Measurements from ENCODE around the gene FOXL1.

Gene FOXL1

DNA sequence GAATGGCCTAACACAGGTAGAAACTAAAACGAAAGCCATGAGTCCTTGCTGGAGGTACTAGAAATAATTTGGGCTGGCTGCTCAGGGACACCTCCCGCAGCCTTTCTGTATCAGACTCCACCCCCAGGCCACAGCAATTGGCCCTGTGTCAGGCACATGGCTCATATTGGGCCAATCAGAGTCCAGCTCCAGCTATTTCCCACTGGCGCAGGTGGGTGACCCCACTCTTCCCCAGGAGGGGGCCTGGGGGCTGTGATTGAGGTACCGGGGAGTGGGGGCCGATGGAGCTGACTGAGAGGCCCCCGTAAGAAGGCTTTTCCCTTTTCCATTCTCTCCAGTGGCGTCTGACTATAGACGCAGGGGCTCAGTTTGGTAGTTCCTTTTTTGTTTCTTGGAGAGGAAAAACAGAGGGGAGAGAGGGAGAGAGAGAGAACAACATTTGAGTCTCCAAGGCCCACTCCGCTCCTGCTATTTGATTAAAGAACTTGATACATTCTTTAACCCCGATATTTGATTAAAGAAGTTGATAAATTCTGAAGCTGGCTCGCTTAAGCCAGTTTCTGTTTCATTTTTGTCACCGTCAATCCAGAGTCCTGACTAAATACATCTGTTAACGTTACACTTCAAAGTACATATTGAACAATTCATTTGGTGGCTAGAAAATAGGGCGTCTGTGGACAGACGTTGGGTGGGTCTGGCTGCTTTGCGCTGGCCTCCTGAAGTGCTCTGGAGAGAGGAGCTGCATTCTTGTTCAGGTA lies 26.3 kb downstream of the FOXL1 start:
- DNase-seq (ENCODE audit: low read depth), result no peak

DNA sequence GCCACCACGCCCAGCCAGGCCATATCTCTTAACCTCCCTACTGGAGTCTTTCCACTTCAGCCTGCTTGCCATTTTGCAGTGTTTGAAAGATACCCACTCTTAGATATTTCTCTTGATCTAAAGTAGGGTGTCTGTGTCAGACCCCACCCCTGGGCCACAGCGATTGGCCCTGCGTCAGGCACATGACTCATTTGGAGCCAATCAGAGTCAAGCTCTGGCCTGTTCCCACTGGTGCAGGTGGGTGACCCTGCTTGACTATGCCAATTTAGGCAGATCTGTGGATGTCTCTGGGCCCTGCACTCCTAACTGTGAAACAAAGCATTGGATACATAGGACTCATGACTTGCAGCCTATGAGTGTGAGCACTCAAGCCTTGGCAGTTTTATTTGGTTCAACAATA lies 27.6 kb downstream of the FOXL1 start:
- DNase-seq (ENCODE audit: low read depth), result no peak

DNA sequence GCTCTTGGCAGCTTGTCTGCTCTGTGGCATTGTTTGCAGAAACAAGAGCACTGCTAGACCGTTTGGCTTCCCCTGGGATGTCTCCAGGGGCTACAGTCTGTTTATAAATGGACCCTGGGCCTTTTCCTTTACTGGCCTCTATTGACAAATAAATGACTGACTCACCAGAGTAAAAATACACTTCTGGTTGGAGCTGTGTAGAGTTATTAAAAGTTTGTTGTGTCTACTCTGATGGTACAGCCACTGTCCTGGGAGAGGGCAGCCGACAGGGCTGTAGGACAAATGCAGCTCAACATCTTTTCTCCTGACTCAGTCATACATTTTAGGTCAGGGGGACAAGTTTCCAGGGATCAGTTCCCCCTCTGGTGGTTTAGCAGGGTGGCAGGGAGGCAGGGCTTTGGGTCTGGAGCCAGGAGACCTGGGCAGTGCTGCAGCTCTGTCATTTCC lies 30.0 kb downstream of the FOXL1 start:
- DNase-seq (ENCODE audit: low read depth), result no peak

DNA sequence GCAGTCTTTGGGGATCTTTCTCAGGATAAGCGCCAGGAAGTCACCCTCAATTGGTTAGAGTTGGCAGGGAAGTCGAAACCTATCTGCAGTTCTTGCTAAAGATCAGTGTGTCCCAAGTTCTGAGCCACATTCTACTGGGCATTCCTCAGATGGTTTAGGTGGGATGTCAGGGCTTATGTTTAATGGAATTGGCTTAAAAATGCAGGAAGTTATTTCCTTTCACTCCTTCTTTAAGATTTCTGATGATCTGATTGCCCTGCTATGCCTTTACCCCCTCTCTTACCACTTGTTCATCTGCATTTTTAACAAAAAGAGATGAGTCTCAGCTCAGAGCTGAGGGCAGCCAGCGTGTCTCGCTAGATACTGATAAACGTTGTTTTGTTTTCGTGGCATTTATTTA lies 30.8 kb downstream of the FOXL1 start:
- peak; percentile 90 for DNase-seq (ENCODE audit: low read depth)

DNA sequence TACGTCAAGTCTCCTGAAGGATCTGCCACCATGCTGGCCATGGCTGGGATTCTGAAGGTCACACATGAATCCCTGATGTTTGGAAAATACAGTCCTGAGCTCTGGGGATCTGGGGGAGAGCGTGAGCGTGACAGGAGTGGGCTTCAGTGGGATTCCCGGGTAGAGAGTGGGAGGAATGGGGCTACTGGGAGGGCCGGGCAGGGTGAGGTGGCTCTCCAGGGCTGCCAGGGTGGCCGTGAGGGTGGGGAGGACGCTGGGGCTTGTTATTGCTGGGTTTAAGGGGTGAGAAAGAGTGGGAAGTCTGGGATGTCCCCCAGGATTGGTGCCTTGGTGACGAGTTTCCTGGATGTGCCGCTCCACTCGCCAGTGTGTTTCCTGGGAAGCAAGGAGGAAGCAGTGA lies 31.3 kb downstream of the FOXL1 start:
- no peak for DNase-seq (ENCODE audit: low read depth)

DNA sequence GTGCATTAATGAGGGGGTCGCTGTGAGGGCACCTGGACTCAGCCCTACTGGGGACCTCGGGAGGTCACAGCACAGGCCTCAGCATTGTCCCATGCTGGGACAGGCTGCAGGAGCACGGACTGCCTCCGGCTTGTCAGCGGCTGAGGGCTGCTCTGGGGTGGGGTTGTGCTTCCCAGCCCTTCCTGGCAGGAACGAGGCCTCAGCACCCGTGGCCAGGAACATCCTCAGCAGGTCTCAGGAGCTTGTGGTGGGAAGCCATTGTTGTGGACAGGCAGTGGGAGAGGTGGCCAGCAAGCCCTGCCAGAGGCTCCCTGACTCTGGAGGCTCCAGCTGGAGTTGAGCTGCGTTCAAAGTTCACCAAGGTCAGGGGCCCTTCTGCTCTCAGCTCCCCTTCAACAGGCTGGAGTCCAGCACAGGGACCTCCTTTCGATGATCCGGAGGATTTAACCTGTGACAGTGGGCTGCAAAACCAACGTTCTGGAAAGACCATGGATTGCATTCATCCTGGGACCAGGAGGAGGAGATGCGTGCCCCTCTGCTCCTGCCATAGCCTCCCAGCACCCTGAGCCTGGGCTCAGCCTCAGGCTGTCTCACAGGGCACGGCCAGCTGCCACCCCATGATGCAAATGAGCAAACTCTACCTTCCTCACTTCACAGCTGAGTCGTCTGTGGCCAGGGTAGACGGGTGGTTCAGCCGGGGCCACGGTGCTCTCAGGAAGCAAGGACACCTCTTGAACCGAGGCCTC lies 32.6 kb downstream of the FOXL1 start:
- no peak for DNase-seq (ENCODE audit: low read depth)

DNA sequence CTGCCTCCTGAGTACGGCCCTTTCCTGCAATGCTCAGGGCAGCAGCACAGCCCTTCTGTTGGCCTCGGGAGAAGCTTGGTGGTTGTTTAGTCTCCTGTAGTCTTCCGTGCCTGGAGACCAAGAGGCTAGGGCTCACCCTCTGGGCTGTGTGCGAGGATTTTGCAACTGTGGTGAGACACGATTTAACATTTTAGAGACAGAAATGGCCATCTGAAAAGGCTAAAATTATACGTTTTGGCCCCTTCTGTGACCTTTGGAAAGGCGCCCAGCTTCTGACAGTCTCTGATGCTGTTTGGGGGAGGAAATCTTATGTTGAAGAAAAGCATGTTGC lies 33.1 kb downstream of the FOXL1 start:
- DNase-seq (ENCODE audit: low read depth), result peak; percentile 68

DNA sequence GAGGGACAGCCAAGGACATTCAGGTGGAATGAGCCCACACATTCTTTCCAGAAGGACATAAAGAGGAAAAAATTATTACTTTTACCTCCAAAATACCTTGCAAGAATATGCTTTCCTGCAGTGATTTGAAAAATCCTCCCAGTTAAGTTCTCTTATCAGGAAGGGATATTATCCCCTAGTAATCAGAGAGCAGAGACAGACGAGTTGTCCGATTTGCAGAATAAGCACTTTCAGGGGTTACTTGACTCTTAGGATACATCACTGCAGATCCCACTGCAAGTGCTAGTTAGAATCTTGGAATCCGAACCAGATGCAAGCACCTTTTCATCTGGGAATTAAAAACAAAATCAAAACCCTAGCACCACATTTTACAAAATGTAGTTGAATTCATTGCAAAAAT lies 33.6 kb downstream of the FOXL1 start:
- no peak for DNase-seq (ENCODE audit: low read depth)

DNA sequence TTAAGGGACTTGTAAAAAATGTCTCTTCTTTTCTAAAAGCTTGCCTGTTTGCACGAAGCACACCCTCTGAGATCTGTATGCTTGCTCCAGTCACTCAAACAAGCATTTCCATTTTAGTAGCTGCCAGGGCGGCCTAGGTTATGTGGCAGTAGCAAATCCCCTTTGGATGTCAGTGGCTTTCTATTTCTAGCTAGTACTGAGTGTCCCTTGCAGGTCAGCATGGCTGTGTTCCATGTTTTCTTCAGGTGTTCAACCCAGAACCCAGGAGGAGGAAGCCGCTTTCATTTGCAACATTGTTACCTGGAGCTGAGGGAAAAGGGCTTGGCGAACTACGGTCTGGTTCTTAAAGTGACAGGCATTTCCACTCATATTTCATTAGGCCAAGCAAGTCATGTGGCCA lies 36.4 kb downstream of the FOXL1 start:
- DNase-seq (ENCODE audit: low read depth), result no peak

DNA sequence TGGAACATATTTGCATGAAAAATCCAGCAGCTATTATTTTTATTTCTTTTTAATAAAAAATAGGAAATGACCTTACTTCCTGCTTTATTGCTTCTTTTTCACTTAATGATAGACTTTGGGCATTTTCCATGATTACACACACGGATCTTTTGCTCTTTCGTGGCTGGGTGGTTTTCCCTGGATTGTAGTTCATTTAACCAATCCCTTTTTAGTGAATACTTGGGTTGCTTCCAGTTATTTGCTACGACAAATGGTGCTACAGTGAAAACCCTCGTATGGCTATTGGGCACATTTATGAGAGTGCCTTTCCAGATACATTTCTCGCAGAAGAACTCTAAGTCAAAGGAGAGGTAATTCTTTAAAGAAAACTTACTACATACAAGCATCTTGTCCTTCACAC lies 38.6 kb downstream of the FOXL1 start:
- DNase-seq (ENCODE audit: low read depth), result no peak

DNA sequence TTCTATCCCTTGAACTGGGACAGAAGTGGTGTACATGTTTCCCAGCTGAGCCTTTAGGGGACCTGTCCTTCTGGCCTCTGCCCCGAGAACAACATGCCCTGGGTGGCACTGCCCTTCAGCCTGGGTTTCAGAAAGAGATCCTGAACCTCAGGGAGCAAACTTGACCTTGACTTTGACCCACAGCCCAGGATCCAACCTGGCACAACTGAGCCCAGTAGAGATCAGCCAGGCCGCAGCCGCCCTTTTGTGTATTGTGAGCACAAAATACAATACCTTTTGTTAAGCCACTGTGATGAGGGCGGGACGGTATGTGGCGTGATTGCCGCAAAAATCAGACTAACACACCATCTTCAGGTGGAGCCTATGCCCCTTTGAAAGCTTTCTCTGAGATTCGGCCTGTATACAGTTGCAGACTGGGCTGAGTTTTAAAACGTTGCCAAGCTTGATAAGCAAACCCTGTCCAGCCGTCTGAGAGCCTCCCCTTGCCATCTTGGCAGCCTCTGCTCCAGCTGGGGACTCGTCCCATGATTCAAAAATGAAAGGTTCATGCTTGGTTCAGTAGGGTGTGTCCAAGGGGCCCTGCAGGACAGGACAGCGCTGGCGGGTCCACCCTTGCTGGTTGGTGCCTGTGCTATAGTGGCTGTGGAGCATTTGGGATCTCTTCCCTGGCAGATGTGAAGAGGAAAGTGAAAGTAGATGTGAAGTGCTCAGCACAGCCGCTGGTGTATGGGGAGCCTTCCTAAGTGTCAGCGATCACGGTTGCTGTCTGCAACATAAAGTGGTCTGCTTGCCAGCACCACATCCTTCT lies 40.3 kb downstream of the FOXL1 start:
- DNase-seq (ENCODE audit: low read depth), result no peak

DNA sequence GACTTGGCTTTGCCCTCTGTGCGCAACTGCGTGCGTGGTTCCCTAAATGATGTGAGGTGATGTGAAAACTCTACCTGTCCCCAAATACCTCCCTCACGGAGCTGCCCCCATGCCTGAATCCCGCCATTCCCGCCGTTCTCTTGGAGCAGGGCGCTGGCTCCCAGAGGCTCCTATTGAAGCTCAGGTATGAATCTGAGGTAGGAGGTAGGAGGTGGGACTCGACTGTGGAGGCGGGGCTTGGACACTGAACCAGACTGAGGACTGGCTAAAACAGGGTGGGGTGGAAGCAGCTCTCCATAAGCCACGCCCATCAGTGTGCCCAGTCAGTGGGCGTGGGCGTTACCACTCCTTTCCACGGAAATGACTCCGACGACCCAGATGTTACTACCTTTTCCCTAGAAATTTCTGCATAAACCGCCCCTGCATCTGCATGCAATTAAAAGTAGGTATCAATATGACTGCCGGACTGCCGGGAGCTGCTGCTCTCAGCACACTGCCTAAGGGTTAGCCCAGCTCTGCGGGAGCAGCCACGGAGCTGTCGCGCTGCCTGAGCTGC lies 41.0 kb downstream of the FOXL1 start:
- no peak for DNase-seq (ENCODE audit: low read depth)

DNA sequence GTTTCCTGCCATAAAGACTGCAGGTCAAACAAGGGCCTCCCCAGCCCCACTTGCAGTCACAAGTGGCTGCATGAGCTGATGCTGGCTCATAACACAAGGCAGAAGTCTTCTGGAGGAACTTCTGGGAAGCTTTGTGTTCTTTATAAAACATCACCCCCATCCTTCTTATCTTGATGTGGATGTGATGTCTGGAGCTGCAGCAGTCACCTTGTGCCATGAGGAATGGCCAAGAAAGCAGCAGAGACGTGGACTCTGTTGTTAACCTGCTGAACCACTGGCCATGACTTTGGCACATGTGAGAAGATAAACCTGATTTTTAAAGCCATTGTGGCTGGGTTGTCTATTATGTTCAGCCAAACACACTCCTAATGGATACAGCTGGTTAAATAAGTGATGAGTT lies 41.8 kb downstream of the FOXL1 start:
- no peak for DNase-seq (ENCODE audit: low read depth)

DNA sequence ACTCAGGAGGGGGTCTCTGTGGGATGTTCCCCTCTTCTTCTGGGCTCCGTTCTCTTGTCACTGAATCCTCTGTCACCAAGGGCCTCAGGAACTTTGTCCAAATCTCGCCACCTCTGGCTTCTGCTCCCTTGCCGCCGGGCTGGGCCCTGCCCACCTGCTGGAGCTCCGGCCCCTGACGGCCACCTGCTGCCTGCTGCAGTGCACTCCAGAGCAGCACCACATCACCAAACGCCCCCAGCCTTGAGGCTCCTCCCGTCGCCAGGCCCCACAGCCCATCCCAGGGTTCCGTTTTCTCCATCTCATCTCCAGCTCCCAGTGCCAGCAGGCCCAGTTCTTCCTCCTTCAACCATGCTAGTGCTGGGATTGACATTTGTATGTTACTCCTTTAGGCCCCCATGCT lies 43.6 kb downstream of the FOXL1 start:
- DNase-seq (ENCODE audit: low read depth), result no peak

DNA sequence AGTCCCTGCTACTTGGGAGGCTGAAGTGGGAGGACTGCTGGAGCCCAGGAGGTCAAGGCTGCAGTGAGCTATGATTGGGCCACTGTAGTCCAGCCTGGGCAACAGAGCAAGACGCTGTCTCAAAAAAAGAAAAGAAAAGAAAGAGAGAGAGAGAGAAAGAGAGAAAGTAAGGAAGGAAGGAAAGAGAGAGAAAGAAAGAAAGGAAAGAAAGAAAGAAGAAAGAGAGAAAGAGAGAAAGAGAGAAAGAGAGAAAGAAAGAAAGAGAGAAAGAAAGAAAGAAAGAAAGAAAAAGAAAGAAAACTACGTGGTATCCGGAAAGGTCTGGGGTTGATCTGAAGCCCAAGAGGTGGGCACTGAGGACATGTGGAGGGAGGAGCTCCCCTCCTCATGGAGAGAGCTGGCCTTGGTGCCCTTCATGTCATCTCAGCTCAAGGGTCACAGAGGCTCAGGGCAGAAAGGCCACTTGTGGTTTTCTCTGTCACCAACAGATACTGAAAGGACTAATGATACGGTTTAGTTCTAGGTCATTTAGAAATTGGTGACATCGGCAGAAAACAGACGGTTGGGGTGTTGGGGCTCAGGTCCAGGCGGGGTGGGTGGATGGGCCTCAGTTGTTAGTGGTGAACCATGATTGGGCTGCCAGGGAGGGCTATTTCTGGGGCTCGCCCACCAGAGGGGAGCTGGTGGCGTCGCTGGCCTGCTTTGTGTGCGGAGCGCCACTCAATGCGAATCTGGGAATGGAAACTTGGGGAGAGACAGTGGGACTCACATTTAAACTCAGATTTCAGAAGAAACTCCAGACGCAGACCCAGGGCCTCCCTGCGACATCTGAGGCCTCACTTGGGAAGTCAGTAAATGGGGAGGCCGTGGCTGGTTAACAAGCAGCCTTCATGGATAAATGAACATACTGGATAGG lies 44.6 kb downstream of the FOXL1 start:
- DNase-seq (ENCODE audit: low read depth), result no peak

DNA sequence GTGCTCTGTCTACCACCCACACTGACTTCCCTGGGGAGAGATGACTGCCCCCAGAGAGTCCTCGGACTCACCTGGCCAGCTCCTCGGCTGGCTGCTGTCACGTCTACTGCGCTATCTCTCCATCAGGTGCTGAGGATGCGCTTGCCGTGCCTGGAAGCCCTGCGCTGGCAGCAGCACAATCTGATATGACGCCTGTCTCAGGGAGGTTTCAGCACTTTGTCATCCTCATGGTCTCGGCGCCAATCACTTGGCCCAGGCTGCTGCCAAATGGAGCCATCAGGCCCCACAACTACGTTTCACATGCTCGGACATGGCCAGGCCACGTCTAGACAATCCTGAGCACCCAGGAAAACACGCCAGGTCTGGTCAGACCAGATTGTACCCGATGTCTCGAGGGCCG lies 46.7 kb downstream of the FOXL1 start:
- DNase-seq (ENCODE audit: low read depth), result no peak

DNA sequence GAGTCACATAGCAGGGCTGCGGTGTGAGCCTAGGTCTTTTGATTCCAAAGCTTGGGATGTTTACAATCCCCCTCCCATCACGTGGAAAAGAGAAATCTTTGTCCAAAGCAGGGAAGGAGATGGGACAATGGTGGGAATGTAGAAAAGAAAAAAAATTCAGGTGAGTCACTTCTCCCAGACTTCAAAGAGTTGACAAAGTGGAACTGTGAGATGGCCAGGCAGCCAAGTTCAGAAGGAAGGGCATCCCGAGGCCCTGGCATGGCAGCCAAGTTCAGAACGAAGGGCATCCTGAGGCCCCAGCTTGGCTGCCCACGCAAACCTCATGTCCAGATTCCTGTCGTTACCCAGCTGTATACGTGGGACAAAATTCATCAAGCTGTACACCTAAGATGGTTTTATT lies 47.5 kb downstream of the FOXL1 start:
- DNase-seq (ENCODE audit: low read depth), result no peak

DNA sequence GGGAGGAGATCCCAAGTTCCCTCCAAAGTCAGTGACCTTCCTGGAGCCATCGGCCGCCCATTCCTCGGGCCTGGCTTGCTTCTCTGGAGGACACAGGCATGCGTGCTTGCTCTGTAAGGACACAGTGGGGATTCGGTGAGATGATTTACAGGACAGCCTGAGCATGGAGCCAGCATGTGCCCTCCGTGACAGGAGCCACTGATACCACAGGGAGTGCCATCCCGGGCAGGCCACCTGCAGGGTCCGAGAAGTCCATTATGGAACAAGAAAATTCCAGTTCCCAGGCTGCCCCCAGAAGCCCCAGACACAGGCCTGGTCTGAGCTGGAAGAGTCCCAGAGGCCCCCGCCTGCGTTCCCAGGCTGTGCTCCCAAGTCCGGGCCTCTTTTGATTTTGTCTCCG lies 47.9 kb downstream of the FOXL1 start:
- DNase-seq (ENCODE audit: low read depth), result no peak

DNA sequence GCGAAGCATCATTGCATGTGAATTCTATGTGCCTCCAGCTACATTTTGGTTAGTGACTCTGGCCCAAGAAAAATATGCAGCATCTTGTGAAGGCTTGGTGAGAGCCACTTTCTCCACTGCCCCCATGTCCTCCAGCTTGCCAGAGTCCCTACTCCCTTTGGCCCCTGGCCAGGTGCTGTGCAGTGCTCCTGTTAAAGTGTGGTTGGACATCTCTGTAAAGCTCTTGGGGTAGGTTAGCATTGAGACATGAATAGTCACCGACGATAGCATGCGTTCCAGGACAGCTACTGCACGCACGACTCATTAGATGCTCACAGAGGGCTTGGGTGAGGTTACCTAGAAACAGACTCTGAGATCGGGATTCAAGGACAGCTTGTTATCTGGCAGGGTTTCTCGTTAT lies 48.6 kb downstream of the FOXL1 start:
- no peak for DNase-seq (ENCODE audit: low read depth)

DNA sequence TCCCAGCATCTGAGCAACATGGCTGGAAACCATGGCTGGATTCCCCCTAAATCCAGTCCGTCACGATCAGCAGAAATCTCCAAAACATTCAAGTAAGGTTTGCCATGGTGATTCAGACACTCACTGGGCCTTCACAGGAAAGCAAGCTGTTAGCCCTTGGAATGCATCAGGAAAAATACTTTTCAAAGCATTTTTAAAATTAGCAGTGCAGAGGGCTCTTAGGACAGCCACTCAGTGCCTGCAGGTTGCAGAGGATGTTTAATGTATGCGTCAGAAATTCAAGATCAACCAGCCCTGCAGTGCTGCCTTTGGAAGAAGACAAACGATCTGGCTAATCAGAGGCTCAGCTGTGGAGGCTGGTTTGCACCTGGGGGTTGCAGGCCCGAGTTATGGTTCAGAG lies 50.3 kb downstream of the FOXL1 start:
- DNase-seq (ENCODE audit: low read depth), result peak; percentile 28

DNA sequence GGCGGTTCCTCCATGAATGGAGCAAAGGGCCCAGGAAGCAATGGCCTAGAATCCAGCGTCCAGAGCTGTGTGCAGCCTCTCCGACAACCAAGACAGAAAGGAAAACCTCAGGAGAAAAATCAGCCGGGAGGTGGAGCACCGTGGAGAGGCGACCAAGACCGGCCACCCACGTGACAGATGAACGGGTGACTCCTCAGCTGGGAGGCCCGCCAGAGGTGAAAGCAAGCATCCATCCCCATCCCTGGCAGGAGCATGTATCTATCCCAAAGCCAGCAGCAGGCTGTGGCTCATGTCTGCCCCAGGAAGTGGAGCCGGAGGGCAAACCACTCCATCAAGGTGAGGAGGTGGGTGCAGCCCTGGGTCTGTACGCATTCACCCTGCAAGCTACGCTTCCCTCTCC lies 52.1 kb downstream of the FOXL1 start:
- no peak for DNase-seq (ENCODE audit: low read depth)

DNA sequence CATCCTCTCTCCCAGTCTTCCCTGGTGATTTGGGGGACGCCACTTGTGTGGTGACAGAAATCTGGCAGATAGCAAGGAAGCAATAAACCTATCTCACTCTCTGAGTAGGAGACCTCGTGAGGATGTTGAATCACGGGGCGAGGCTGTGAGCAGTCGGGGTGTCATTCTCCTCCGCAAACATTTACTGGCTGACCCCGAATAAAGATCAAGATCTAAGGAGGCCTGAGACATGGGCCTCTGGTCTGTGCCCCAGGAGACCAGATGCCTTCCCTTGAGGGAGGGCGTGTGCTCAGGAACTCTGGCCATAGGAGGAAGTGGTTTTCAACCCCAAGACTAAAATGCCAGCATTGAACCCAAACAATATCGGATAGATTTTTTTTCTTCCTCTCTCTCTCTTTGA lies 53.1 kb downstream of the FOXL1 start:
- DNase-seq (ENCODE audit: low read depth), result no peak
